ENCODE results near the gene PEX10.

DNA sequence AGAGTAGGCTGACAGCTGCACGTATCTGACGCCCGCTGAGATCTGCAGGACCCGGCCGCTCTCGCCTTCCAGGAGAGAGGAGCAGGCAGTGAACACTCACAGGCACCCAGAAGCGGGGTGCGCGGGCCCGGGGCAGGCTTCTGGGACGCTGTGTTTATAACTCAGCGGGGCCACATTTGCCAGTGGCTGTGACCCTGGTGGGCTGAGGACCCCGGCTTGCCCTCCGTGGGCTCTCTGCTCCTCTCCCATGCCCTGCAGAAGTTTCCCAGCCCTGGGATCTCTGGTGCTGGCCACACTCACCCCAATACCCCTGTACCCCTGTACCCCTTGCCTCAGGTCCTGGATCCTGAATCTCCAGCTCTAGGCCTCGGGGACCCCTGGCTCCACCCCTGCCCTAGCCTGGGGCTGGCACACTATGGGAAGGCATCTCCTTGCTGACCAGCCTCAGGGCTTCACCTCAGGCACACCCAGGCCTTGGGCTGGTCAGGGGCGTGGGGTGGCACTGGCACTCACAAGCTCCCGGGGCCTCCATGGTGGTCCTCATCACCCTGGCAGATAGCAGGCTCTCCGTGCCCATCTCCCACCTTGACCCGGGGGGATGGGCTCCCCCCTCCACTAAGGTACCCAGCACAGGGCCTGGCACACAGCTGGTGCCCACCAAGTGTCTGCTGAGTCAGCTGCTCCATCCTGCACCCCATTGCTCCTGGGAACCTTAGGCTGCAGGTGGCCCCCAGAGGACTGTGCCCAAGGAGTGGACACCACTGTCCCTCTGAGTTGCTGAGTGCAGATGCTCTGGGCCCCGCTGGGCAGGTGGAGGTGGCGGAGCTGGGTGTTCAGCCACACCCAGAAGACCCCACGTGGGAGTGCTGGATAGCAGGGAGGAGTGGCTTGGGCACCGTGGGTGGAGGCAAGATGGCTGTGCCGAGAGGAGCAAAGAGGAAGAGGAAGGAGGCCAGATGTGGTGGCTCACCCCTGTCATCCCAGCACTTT lies 53.4 kb downstream of the PEX10 start:
- TF ChIP-seq, protein P1, sequence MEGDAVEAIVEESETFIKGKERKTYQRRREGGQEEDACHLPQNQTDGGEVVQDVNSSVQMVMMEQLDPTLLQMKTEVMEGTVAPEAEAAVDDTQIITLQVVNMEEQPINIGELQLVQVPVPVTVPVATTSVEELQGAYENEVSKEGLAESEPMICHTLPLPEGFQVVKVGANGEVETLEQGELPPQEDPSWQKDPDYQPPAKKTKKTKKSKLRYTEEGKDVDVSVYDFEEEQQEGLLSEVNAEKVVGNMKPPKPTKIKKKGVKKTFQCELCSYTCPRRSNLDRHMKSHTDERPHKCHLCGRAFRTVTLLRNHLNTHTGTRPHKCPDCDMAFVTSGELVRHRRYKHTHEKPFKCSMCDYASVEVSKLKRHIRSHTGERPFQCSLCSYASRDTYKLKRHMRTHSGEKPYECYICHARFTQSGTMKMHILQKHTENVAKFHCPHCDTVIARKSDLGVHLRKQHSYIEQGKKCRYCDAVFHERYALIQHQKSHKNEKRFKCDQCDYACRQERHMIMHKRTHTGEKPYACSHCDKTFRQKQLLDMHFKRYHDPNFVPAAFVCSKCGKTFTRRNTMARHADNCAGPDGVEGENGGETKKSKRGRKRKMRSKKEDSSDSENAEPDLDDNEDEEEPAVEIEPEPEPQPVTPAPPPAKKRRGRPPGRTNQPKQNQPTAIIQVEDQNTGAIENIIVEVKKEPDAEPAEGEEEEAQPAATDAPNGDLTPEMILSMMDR (IDR thresholded peaks at IDR 0.05), result no peak
- no peak for TF ChIP-seq POLR2A (IDR thresholded peaks at IDR 0.05)
